ENCODE measurements around the gene GADD45G.

Gene GADD45G

DNA sequence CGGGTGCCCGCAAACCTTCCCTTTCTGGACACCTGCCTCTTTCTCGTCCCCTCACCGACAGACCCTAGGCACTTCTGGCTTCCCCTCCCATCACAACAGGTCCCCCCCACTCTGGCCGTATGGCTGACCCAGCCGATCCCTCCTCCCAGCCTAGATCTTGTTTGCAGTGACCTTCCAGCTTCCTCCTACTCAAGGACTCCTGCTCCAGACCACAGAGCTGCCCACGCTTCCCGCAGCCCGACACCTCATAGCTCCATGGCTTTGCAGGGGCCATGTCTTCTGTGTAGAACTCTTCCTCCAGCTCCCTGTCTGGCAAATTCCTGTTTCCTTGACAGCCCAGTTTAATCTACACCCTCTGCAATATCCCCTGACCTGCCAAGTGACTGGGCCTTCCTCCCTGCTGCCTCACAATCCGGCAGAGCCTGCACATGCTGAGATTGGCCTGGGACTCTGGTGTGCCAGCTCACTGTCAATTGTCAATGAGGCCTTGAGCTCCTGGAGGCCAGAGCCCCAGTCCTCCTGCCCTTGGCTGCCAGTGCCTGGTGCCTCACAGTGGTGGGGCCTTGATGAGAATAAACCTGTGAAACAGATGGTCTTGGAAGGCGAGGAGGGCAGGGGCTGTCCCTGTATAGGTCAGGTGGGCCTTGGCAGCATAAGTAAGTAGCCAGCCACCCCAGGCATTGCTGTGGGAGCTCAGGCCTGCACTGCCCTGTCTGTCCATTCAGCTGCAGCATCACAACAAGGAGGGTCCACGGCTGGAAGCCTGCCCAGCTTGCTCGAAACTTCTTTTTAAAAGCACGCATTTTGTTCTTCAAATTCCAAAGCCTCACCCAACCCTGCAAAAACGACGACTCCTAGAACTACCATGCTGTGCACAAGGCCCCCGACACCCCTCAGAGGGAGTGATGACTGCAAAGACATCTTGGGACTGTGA is 50.5 kb downstream of the GADD45G start:
- no peak for DNase-seq
